ENCODE results near the gene ALAD.

DNA sequence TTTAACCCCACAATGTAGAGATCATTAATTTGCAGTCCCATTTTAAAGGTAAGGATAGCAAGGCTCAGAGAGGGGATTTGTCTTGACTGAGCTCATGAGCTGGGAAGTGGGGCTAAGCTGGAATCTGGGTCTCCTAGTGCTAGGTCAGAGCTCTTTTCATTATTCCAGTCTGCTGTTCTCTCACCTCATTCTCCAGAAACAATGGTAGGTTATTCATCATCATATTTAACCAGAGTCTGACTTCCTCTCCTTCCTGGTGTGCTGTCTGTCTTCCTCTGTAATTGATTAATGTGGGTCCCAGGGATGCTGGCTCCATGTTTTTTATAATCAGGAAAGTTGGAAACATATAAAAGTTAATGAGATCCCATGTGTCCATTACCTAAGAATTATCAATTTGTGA is 30.1 kb upstream of the ALAD start:
- TF ChIP-seq, protein P1, sequence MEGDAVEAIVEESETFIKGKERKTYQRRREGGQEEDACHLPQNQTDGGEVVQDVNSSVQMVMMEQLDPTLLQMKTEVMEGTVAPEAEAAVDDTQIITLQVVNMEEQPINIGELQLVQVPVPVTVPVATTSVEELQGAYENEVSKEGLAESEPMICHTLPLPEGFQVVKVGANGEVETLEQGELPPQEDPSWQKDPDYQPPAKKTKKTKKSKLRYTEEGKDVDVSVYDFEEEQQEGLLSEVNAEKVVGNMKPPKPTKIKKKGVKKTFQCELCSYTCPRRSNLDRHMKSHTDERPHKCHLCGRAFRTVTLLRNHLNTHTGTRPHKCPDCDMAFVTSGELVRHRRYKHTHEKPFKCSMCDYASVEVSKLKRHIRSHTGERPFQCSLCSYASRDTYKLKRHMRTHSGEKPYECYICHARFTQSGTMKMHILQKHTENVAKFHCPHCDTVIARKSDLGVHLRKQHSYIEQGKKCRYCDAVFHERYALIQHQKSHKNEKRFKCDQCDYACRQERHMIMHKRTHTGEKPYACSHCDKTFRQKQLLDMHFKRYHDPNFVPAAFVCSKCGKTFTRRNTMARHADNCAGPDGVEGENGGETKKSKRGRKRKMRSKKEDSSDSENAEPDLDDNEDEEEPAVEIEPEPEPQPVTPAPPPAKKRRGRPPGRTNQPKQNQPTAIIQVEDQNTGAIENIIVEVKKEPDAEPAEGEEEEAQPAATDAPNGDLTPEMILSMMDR (IDR thresholded peaks at IDR 0.05 in 4 of 5, conservative IDR thresholded peaks at IDR 0.05 in 1 of 5), result no peak
- TF ChIP-seq POLR2A (IDR thresholded peaks at IDR 0.05), result no peak

Data from gastrocnemius medialis (tissue), 4 donors.